GM23338 (cell line): Measurements from ENCODE around the gene BHLHE23. TPM values are rescaled to one million over a fixed set of nuclear protein-coding genes. Genes with fewer than 3 reads are reported as not detected.

Experiments
- ATAC-seq: fragments of 200-7000 bp; cut with Tn5 transposase; 3 replicates; pipeline ENCODE4 v1.9.1; 2020
- DNase-seq: peaks from one replicate; pipeline ENCODE4 v3.0.0-alpha.2; 2015; ENCODE audit warnings: low spot score
- H2AFZ ChIP-seq: fragments of 200-600 bp; sonication (generic); 2 replicates; pipeline ENCODE4 v1.8.0; 2016; ENCODE audit warnings: antibody characterized with exemption, mild to moderate bottlenecking, moderate library complexity
- H3F3A ChIP-seq: fragments of 200-600 bp; sonication (generic); replicated peaks from 2 replicates; pipeline ENCODE4 v1.8.0; 2017; ENCODE audit warnings: antibody characterized with exemption, mixed run types, low read depth
- H3K27ac ChIP-seq: fragments of 200-600 bp; sonication (generic); 2 replicates; pipeline ENCODE4 v1.6.1; 2016; ENCODE audit warnings: low read depth
- H3K27me3 ChIP-seq: fragments of 200-600 bp; sonication (generic); 2 replicates; pipeline ENCODE4 v1.8.0; 2016; ENCODE audit warnings: mild to moderate bottlenecking, mixed run types, moderate library complexity; ENCODE audit not compliant: insufficient read depth
- H3K36me3 ChIP-seq: fragments of 200-600 bp; sonication (generic); 2 replicates; pipeline ENCODE4 v1.8.0; 2016; ENCODE audit warnings: mild to moderate bottlenecking; ENCODE audit not compliant: insufficient read depth
- H3K4me1 ChIP-seq: fragments of 200-600 bp; sonication (generic); 2 replicates; pipeline ENCODE4 v1.8.0; 2016; ENCODE audit warnings: mild to moderate bottlenecking, moderate library complexity; ENCODE audit not compliant: insufficient read depth
- H3K4me2 ChIP-seq: fragments of 200-600 bp; sonication (generic); 2 replicates; pipeline ENCODE4 v1.7.1; 2017; ENCODE audit warnings: mixed run types
- H3K4me3 ChIP-seq: fragments of 200-600 bp; sonication (generic); 2 replicates; pipeline ENCODE4 v1.6.1; 2016; ENCODE audit warnings: mixed run types
- H3K79me2 ChIP-seq: fragments of 200-600 bp; sonication (generic); replicated peaks from 2 replicates; pipeline ENCODE4 v1.8.0; 2017; ENCODE audit warnings: mild to moderate bottlenecking; ENCODE audit not compliant: insufficient read depth
- H3K9me2 ChIP-seq: fragments of 200-600 bp; sonication (generic); 2 replicates; pipeline ENCODE4 v1.8.0; 2017; ENCODE audit not compliant: insufficient read depth
- H4K20me1 ChIP-seq: fragments of 200-600 bp; sonication (generic); replicated peaks from 2 replicates; pipeline ENCODE4 v1.8.0; 2017; ENCODE audit warnings: mild to moderate bottlenecking; ENCODE audit not compliant: insufficient read depth
- H3K27ac Mint-ChIP-seq: 2 replicates; pipeline ENCODE4 v1.8.0; 2020; ENCODE audit warnings: inconsistent platforms, mild to moderate bottlenecking, moderate library complexity, mixed read lengths
- H3K27me3 Mint-ChIP-seq: 3 replicates; pipeline ENCODE4 v1.8.0; 2022; ENCODE audit warnings: low read depth, mild to moderate bottlenecking, moderate library complexity, mixed read lengths, inconsistent platforms; ENCODE audit not compliant: insufficient read depth, poor library complexity
- H3K36me3 Mint-ChIP-seq: 3 replicates; pipeline ENCODE4 v1.8.0; 2021; ENCODE audit warnings: low read depth, mild to moderate bottlenecking, inconsistent platforms, moderate library complexity, mixed read lengths
- H3K4me1 Mint-ChIP-seq: 3 replicates; pipeline ENCODE4 v1.8.0; 2020; ENCODE audit warnings: mild to moderate bottlenecking, inconsistent platforms, mixed read lengths
- H3K4me3 Mint-ChIP-seq: 3 replicates; pipeline ENCODE4 v1.8.0; 2021; ENCODE audit warnings: moderate library complexity, mild to moderate bottlenecking, inconsistent platforms, mixed read lengths
- H3K9me3 Mint-ChIP-seq: 3 replicates; pipeline ENCODE4 v1.8.0; 2020; ENCODE audit warnings: moderate library complexity, mild to moderate bottlenecking, inconsistent platforms, mixed read lengths
- CREB1 ChIP-seq: fragments of 250-450 bp; sonication (Bioruptor Pico); IDR thresholded peaks from 2 replicates; pipeline ENCODE4 v1.5.0; 2020; ENCODE audit warnings: low read depth, mild to moderate bottlenecking, moderate library complexity
- CTCF ChIP-seq, 2 experiments: fragments of 200-600 bp in 1 of 2; sonication (generic) in 1 of 2; conservative IDR thresholded peaks; 2 replicates each; pipeline versions ENCODE4 v1.5.1 to v1.6.1; 2016 to 2017; ENCODE audit warnings: antibody characterized with exemption in 2 of 2, low read depth in 2 of 2, mild to moderate bottlenecking in 2 of 2, moderate library complexity in 1 of 2
- EZH2phosphoT487 ChIP-seq: fragments of 200-600 bp; sonication (generic); IDR thresholded peaks from one replicate; pipeline ENCODE4 v1.8.1; 2018; ENCODE audit warnings: antibody characterized with exemption; ENCODE audit not compliant: unreplicated experiment
- JUNB ChIP-seq: IDR thresholded peaks from one replicate; pipeline ENCODE4 v1.6.1; 2016; ENCODE audit warnings: antibody characterized with exemption; ENCODE audit not compliant: unreplicated experiment
- NANOG ChIP-seq: IDR thresholded peaks from 2 replicates; pipeline ENCODE4 v1.6.1; 2016; ENCODE audit warnings: antibody characterized with exemption, borderline replicate concordance
- POLR2AphosphoS5 ChIP-seq: IDR thresholded peaks from 2 replicates; pipeline ENCODE4 v1.6.1; 2016; ENCODE audit warnings: antibody characterized with exemption, low read depth
- REST ChIP-seq: IDR thresholded peaks from one replicate; pipeline ENCODE4 v1.6.1; 2018; ENCODE audit warnings: antibody characterized with exemption; ENCODE audit not compliant: unreplicated experiment
- STAT1 ChIP-seq: IDR thresholded peaks from one replicate; pipeline ENCODE4 v1.6.1; 2016; ENCODE audit warnings: antibody characterized with exemption; ENCODE audit not compliant: unreplicated experiment
- ZNF114 ChIP-seq: fragments of 250-450 bp; sonication (Bioruptor Pico); IDR thresholded peaks from 2 replicates; pipeline ENCODE4 v1.5.0; 2020; ENCODE audit warnings: mild to moderate bottlenecking, moderate library complexity
- ZNF331 ChIP-seq: fragments of 250-450 bp; sonication (Bioruptor Pico); IDR thresholded peaks from 2 replicates; pipeline ENCODE4 v1.5.0; 2020; ENCODE audit warnings: low read depth, mild to moderate bottlenecking, moderate library complexity
- polyA plus RNA-seq: library from polyadenylated mRNA; unstranded; fragments of >200 nt; fragmentation: Nextera tagmentation; extraction: Ambion mirVana; gene quantifications from 2 replicates; pipeline ENCODE4 v1.2.1, GENCODE V29; 2016
- total RNA-seq: library from RNA; depleted of rRNA; stranded (reverse); fragments of >200 nt; shearing (Covaris generic); gene quantifications from 2 replicates; pipeline ENCODE4 v1.2.3, GENCODE V29; 2014

Gene BHLHE23
- total and polyA plus RNA-seq, 2 experiments from 2014 or later = 0.52 to 5.0 TPM

GRCh38 chr20:62986257-62986800, 20.4 kb downstream of the BHLHE23 start (continued):
- TF ChIP-seq REST = no peak
- TF ChIP-seq POLR2AphosphoS5 = no peak
- TF ChIP-seq STAT1 = no peak
- TF ChIP-seq NANOG = no peak
- no peak for TF ChIP-seq CREB1

- ATAC-seq (no peak), DNase-seq (no peak)
- Mint-ChIP-seq H3K4me3 (no peak overlapping the region), H3K27me3 (peaks cover 10% of the 10 kb centered on the region), H3K36me3 (no peaks in the 10 kb centered on the region), H3K9me3 (no peaks in the 10 kb centered on the region), H3K27ac (no peak overlapping the region), H3K4me1 (peaks cover 35% of the 10 kb centered on the region)
- Histone ChIP-seq H3K79me2 (no peaks in the 10 kb centered on the region), H3K36me3 (no peaks in the 10 kb centered on the region), H3K27ac (no peak overlapping the region), H3K27me3 (no peaks in the 10 kb centered on the region), H3K4me2 (no peak overlapping the region), H2AFZ (no peak overlapping the region), H3K9me2 (no peaks in the 10 kb centered on the region), H3F3A (0 out of 2 replicates have a peak, but pooled peaks cover 2% of the 10 kb centered on the region), H4K20me1 (no peaks in the 10 kb centered on the region), H3K4me3 (no peak overlapping the region), H3K4me1 (peaks cover 18% of the 10 kb centered on the region)
- TF ChIP-seq ZNF114 (CRISPR knock-in tag) = no peak
- no peak for TF ChIP-seq POLR2AphosphoS5
- no peak for TF ChIP-seq ZNF331
- TF ChIP-seq EZH2phosphoT487 = no peak
- no peak for TF ChIP-seq JUNB
- no peak for TF ChIP-seq CTCF (conservative IDR thresholded peaks at IDR 0.05; ENCODE audit: low read depth in 2 of 2)
- no peak for TF ChIP-seq CREB1
These were observed 21.4 kb downstream of the BHLHE23 start for GRCh38 chr20:62985444-62985778.
